ENCODE measurements around the gene CDH4.

CDH4 gene

DNA sequence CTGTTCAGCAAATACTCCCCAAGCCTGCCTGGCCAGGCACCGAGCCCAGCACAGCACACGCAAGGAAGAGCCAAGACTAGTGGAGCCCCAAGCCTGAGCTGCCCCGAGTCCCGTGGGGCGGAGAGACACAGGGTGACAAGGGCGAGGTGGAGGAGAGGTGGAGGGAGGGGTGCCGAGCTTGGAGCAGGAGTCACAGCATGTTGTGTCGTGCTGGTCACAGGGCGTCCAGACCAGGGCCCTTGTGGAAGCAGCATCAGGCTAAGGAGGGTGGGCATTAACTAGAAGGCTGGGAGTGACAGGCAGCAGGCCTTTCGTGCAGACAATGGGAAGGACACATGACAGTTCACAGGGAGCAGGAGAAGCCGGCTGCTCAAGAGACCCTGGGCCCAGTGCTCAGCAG, 422.1 kb downstream of the CDH4 start:
- H3K9me3 Mint-ChIP-seq: peaks cover 7 to 11% of the 10 kb centered on the region in 2 donors
- H3K27ac Mint-ChIP-seq: no peak overlapping the region
- H3K4me3 Mint-ChIP-seq: no peak overlapping the region
- no peak for DNase-seq
- H3K4me1 Mint-ChIP-seq: no peaks in the 10 kb centered on the region
- H3K36me3 Mint-ChIP-seq: no peaks in the 10 kb centered on the region
- H3K27me3 Mint-ChIP-seq: no peaks in the 10 kb centered on the region
- no peak for ATAC-seq (replicated peaks)

DNA sequence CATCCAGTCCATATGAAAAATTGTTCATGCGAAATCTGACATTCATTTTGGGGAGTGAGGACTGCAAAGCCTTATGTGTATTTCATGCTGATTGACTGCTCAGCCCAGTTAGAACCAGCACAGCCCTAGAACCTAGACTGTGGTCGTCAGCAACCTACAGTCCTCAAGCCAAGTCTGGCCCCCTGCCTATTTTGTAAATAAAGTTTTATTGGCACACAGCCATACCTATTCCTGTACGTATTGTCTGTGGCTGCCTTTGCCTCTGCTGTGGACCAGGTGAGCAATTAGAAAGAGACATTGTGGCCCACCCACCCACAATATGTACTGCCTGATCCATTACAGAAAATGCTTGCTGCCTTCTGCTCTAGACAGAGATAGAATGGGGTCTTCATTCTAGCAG, 422.6 kb downstream of the CDH4 start:
- Mint-ChIP-seq H3K4me3 (no peak overlapping the region), H3K27me3 (no peaks in the 10 kb centered on the region)
- ATAC-seq (replicated peaks): no peak

DNA sequence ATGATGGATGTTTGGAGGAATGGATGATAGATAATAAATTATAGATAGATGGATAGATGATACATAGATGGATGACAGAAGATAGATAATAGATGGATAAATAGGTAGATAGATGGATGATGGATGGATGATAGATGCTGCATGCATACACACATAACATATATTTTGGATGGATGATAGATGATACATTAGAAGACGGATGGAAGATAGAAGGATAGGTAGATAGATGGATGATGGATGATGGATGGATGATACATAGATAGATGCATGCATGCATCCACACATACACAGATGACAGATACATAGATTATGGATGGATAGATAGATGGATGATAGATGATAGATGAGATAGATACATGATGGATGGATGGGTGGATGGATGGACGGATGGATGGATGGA, 425.9 kb downstream of the CDH4 start:
- ATAC-seq (replicated peaks) (no peak), DNase-seq (no peak)

More for the DNA sequence above, 422.6 kb downstream of the CDH4 start:
- no peak for DNase-seq
- Mint-ChIP-seq H3K36me3 (no peaks in the 10 kb centered on the region), H3K9me3 (peaks cover 7 to 11% of the 10 kb centered on the region in 2 donors), H3K27ac (no peak overlapping the region), H3K4me1 (no peaks in the 10 kb centered on the region)

DNA sequence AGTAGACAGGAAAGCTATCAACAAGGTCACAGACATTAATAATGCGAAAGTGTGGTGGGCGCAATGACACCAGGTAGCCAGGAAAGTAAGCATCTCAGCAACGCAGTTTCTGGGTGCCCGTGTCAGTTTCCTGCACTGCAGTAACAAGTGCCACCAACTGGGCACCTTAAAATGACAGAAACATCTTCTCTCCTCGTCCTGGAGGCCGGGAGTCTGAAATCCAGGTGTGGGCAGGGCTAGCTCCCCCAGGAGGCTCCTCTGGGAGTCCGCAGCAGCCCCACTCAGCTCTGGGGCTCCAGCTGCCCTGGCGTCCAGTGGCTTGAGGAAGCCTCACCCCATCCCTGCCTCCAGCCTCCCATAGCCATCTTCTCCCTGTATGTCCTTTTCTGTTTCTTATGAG, 426.4 kb downstream of the CDH4 start:
- no peak for DNase-seq
- ATAC-seq (replicated peaks): no peak
- Mint-ChIP-seq H3K27me3 (peaks cover 0 to 5% of the 10 kb centered on the region in 2 donors), H3K27ac (no peak overlapping the region), H3K9me3 (peaks cover 2 to 3% of the 10 kb centered on the region in 2 donors), H3K4me3 (no peak overlapping the region), H3K4me1 (no peaks in the 10 kb centered on the region), H3K36me3 (no peaks in the 10 kb centered on the region)

More for the DNA sequence above, 425.9 kb downstream of the CDH4 start:
- Mint-ChIP-seq H3K36me3 (no peaks in the 10 kb centered on the region), H3K4me3 (no peak overlapping the region), H3K27me3 (peaks cover 0 to 5% of the 10 kb centered on the region in 2 donors), H3K4me1 (no peaks in the 10 kb centered on the region), H3K9me3 (peaks cover 2 to 3% of the 10 kb centered on the region in 2 donors), H3K27ac (no peak overlapping the region)

DNA sequence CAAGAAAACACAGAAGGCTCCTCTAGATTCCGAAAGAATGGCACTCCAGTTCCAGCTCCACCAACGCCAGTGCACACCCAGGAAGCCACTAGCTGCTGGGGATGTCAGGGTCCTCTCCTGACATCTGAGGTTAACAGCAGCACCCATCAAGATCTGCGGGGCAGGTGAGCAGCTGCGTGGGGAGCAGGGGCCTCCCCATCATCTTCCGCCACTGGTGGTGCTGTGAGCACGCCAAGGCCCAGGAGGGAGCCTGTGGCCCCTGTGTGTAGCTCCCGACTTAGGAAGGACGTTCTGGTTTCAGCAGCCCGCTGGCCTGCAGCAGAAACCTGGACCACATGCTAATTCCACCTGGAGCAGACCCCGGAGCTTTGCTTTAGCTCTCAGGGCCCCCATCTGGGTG, 427.4 kb downstream of the CDH4 start:
- no peak overlapping the region for H3K27ac Mint-ChIP-seq
- ATAC-seq (replicated peaks) (no peak), DNase-seq (no peak)
- no peaks in the 10 kb centered on the region for H3K4me1 Mint-ChIP-seq
- H3K4me3 Mint-ChIP-seq: no peak overlapping the region
- H3K36me3 Mint-ChIP-seq: no peaks in the 10 kb centered on the region
- peaks cover 2 to 3% of the 10 kb centered on the region in 2 donors for H3K9me3 Mint-ChIP-seq
- peaks cover 0 to 5% of the 10 kb centered on the region in 2 donors for H3K27me3 Mint-ChIP-seq

DNA sequence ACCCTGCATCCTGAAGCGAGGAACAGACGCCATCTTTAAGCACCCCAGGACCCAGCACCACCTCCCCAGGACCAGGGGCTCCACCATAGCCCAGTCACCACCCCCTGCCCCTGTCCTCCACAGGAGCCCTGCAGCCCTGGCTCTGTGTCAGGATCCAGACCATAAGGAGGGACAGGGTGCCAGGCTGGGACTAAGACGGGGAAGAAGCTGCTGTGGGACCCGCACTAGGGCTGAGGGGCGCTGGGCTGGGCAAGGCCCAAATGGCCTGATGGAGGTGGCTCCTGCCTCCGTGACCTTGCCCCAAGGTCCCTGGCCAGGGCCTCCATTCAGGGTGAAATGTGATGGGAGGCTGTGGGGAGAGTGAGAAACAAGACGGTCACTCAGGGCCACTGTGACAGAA, 428.0 kb downstream of the CDH4 start:
- no peak for DNase-seq
- H3K27ac Mint-ChIP-seq: no peak overlapping the region
- H3K4me3 Mint-ChIP-seq: no peak overlapping the region
- no peaks in the 10 kb centered on the region for H3K36me3 Mint-ChIP-seq
- peaks cover 2 to 3% of the 10 kb centered on the region in 2 donors for H3K9me3 Mint-ChIP-seq
- H3K4me1 Mint-ChIP-seq: no peaks in the 10 kb centered on the region
- no peak for ATAC-seq (replicated peaks)
- H3K27me3 Mint-ChIP-seq: peaks cover 0 to 5% of the 10 kb centered on the region in 2 donors

DNA sequence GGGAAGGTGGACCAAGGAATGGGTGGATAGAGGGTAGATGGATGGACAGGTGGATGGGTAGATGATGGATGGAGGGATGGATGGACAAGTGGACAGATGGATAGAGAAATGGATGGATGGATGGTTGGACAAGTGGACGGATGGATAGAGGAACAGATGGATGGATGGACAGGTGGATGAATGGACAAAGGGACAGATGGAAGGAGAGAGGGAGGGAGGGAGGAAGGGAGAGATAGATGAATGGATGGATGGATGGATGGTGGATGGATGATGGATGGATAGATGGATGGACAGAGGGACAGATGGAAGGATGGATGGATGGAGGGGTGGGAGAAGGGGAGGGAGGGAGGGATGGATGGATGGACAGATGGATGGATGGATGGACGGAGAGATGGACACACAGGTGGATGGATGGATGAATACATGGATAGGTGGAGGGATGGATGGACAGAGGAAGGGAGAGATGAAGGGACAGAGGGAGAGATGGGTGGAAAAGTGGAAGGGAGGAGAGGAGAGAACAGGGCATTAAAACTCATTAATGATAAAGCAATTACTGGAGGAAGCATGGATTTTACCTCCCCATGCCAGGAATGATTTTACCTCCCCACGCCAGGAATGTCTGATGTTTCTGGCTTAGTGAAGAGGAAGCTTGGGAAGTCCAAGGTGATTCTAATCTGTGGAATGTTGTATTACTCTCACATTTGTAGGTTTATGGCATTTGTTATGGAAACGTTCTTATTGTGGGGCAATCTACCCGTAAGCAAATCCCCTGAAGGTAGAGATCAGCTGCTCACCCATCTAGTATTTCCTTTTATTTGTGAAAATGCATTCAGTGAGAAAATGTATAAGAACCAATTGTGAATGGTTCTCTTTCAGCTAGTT, 430.3 kb downstream of the CDH4 start:
- Mint-ChIP-seq H3K4me3 (no peak overlapping the region), H3K4me1 (no peaks in the 10 kb centered on the region), H3K36me3 (no peaks in the 10 kb centered on the region), H3K9me3 (peaks cover 2 to 3% of the 10 kb centered on the region in 2 donors), H3K27ac (no peak overlapping the region), H3K27me3 (peaks cover 0 to 5% of the 10 kb centered on the region in 2 donors)
- no peak for DNase-seq
- no peak for ATAC-seq (replicated peaks)

DNA sequence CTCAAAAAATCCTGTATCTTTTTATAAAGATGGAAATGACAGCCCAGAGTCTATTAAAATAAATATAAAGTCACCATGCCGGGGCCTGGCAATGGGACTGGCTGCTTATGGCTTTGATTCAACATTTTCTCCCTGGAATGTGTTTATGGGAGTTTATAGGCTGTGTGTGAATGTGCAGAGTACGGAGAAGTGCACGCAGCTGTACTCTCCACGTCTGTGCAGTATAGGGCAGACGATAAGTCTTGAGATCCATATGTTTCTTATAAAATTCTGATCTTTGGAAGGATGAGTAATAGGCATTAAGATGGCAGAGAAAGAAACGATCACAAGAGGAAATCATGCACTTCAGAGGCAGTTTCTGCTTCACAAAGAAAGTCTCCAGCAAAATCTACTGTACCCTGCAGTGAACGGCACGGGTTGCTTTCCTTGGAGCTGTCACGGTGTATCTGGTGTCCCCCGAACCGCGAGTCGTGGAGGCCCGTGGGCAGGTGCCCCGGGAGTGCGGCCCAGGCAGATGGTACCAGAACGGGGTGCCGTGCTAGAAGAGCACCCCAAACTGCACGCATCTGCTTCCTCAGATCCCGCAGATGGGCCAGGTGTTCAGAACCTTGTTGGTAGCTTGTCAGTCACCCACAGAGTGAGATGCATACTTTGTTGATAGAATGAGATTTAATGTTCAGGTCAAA, 431.1 kb downstream of the CDH4 start:
- Mint-ChIP-seq H3K9me3 (no peaks in the 10 kb centered on the region), H3K36me3 (no peaks in the 10 kb centered on the region), H3K4me1 (no peaks in the 10 kb centered on the region), H3K27me3 (peaks cover 0 to 5% of the 10 kb centered on the region in 2 donors), H3K27ac (no peak overlapping the region), H3K4me3 (no peak overlapping the region)
- no peak for ATAC-seq (replicated peaks)
- DNase-seq: no peak

DNA sequence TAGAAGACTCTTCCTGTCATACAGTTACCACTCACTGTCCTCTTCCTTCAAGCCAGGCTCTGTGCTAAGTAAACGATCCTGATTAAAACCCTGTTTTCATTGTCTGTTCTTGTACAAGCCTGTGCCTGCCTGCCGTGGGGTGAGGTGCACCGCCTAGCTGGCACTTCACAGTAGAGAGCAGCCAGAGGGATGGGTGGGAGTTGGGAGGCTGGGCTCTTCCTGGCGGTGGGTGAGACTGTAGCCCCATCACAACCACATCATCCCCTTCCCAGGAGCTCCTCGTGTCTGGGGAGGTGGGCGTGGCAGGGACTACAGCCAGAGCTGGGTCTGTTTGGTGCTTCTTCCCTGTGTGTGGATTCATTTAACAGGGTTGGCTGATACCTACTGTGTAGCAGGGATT, 431.7 kb downstream of the CDH4 start:
- H3K27ac Mint-ChIP-seq: no peak overlapping the region
- no peaks in the 10 kb centered on the region for H3K36me3 Mint-ChIP-seq
- DNase-seq: no peak
- ATAC-seq (replicated peaks): no peak
- peaks cover 0 to 5% of the 10 kb centered on the region in 2 donors for H3K27me3 Mint-ChIP-seq
- no peaks in the 10 kb centered on the region for H3K9me3 Mint-ChIP-seq
- H3K4me1 Mint-ChIP-seq: no peaks in the 10 kb centered on the region
- H3K4me3 Mint-ChIP-seq: no peak overlapping the region

DNA sequence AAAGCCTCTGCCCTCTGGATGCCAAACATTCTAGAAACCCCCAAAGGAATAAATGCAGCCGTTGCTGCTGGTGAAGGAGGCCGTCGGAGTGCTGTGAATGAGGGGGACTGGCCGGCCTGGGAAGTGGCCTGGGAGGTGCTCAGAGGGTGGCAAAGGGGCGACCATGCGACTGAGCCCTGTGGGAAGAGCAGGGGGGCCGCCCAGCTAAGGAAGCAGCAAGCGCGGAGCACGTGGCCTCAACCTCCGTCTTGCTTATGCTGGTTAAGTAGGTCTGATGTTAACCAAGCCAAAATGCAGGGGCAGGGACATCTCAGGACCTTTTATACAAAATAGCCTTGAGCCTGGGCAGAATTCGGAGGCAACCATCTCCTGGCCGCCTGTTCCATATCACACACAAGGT, 432.1 kb downstream of the CDH4 start:
- DNase-seq (no peak), ATAC-seq (replicated peaks) (no peak)
- Mint-ChIP-seq H3K9me3 (no peaks in the 10 kb centered on the region), H3K4me3 (no peak overlapping the region), H3K4me1 (no peaks in the 10 kb centered on the region), H3K36me3 (no peaks in the 10 kb centered on the region), H3K27me3 (peaks cover 0 to 5% of the 10 kb centered on the region in 2 donors), H3K27ac (no peak overlapping the region)

DNA sequence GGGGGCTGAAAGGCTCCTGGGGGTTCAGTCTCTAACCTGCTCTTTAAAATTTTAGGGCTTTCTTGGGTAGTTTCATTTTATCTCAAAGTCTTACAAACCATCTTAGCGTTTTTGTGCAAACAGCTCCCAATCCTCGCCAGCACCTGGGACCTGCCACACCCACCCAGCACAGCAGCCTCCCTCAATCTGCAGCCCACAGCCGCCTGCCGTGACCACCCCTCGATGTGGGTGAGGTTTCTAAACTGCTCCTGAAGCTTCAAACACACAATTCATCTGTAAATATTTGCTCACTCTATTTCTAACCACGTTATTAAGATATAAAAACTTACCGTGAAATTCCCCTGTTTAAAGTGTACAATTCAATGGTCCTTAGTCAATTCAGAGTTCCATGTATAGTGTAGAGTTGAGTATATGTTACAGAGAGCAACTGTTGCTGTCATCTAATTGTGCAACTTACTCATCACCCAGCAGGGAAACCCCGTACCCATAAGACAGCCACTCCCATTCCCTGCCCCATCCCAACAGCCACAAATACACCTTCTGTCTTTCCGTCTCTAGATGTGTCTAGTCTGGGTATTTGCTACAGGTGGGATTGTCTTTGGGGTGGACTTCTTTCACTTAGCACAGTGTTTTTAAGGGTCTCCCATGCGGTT, 432.6 kb downstream of the CDH4 start:
- no peaks in the 10 kb centered on the region for H3K9me3 Mint-ChIP-seq
- ATAC-seq (replicated peaks) (no peak), DNase-seq (no peak)
- H3K4me3 Mint-ChIP-seq: no peak overlapping the region
- no peak overlapping the region for H3K27ac Mint-ChIP-seq
- no peaks in the 10 kb centered on the region for H3K4me1 Mint-ChIP-seq
- no peaks in the 10 kb centered on the region for H3K36me3 Mint-ChIP-seq
- H3K27me3 Mint-ChIP-seq: peaks cover 0 to 8% of the 10 kb centered on the region in 2 donors

DNA sequence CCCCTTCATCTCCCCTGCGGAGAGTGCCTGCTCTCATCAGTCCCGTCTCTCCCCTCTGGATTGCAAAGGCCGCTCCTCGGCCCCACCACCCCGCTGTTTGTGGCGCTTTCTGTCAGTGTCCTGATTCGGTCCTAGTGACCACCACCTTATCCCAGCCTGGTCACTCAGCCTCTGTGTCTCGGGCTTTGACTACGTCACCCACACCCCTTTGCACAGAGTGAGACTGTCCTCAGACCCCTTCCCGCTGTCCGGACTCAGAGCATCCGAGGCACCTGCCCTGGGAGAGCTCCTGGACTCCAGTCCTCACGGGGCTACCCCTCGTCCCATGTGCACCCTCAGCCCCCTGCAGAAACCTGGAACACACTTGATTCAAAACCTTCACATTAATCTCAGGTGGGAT, 433.4 kb downstream of the CDH4 start:
- Mint-ChIP-seq H3K4me1 (no peaks in the 10 kb centered on the region), H3K9me3 (no peaks in the 10 kb centered on the region), H3K4me3 (no peak overlapping the region), H3K27ac (no peak overlapping the region), H3K36me3 (no peaks in the 10 kb centered on the region), H3K27me3 (peaks cover 0 to 10% of the 10 kb centered on the region in 2 donors)
- ATAC-seq (replicated peaks) (no peak), DNase-seq (no peak)

DNA sequence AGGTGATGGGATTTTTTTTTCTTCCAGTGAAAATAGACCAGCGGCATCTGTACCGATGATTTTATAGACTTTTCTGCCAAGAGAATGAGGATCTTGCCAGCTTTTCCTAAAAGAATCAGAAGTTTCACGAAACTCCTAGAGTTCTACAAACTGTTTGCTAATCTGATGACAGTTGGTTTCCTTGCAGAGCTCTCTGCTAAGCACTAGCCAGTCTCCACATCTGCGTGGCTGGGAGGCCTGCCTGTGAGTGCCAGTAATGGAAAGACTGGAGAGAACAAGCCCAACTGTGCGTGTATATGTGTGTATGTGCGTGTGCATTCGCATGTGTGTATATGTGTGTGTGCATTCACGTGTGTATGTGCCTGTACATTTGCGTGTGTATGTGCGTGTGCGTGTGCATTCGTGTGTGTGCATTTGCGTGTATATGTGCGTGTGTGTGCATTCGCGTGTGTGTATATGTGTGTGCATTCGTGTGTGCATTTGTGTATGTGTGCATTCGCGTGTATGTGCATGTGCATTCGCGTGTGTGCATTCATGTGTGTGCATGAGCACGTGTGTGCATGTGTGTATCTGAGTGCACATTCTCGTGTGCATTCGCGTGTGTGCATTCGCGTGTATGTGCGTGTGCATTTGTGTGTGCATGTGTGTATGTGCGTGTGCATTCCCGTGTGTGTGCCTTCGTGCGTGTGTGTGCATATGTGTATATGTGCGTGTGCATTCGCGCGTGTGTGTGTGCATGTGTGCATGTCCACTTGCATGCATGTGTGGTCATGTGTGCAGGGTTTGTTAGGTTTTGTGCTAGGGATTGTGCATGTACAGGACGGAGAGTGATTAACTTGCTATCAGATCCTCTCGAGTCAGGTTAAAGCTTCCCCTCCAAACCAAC, 434.2 kb downstream of the CDH4 start:
- no peaks in the 10 kb centered on the region for H3K9me3 Mint-ChIP-seq
- DNase-seq: no peak
- H3K36me3 Mint-ChIP-seq: no peaks in the 10 kb centered on the region
- peaks cover 0 to 10% of the 10 kb centered on the region in 2 donors for H3K27me3 Mint-ChIP-seq
- H3K27ac Mint-ChIP-seq: no peak overlapping the region
- no peak overlapping the region for H3K4me3 Mint-ChIP-seq
- ATAC-seq (replicated peaks): no peak
- no peaks in the 10 kb centered on the region for H3K4me1 Mint-ChIP-seq

DNA sequence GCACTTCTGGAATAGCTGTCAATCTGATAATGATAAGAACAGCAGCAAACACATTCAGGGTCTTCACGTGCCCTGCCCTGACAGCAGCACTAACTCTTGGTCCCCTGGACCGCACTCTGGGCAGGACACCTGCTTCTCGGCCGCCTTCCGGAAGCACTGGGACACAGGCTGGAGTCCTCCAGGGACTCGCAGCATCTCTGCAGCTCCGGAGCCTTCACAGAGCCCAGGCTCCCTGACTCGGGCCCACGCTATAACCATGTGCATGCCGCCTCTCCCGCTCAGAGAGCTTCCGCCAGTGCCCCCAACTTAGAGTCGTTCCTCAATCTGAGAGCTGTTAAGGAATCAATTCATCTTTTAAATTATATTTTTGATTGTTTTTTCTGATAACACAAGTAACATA, 436.4 kb downstream of the CDH4 start:
- no peak overlapping the region for H3K4me3 Mint-ChIP-seq
- H3K9me3 Mint-ChIP-seq: no peaks in the 10 kb centered on the region
- peaks cover 0 to 5% of the 10 kb centered on the region in 2 donors for H3K27me3 Mint-ChIP-seq
- H3K27ac Mint-ChIP-seq: no peak overlapping the region
- DNase-seq: no peak
- no peaks in the 10 kb centered on the region for H3K36me3 Mint-ChIP-seq
- no peaks in the 10 kb centered on the region for H3K4me1 Mint-ChIP-seq
- no peak for ATAC-seq (replicated peaks)
